SK-N-MC (cell line): ENCODE results near the gene AKAP6.

ENCODE experiments used
- EZH2 ChIP-seq: fragments of 200-600 bp; sonication (generic); IDR thresholded peaks from one replicate; pipeline ENCODE4 v1.6.1; 2017; ENCODE audit warnings: antibody characterized with exemption
- FOXP2 ChIP-seq: optimal IDR thresholded peaks from 2 replicates; pipeline ENCODE3; 2011; ENCODE audit warnings: mild to moderate bottlenecking, moderate library complexity; ENCODE audit not compliant: insufficient read depth; ENCODE audit errors: extremely low read length, control extremely low read depth
- POLR2AphosphoS5 ChIP-seq: IDR thresholded peaks from 2 replicates; pipeline ENCODE4 v1.6.1; 2012; ENCODE audit warnings: mild to moderate bottlenecking, low read depth, low read length, borderline replicate concordance

GRCh38 chr14:32635061-32635719 lies 306.1 kb downstream of the AKAP6 start:
- TF ChIP-seq EZH2 (no peak), POLR2AphosphoS5 (no peak), FOXP2 (no peak)
